HG03095 (cell line): ENCODE measurements around the gene ZNF536.

ENCODE experiments used
- ATAC-seq: cut with Tn5 transposase; IDR thresholded peaks from one replicate; pipeline ENCODE4 v1.9.1; 2021; ENCODE audit warnings: moderate library complexity; ENCODE audit not compliant: unreplicated experiment

Gene ZNF536

GRCh38 chr19:30361721-30362120 lies 10.5 kb upstream of the ZNF536 start:
- ATAC-seq, result no peak

- no peak for ATAC-seq
Measured at GRCh38 chr19:30362156-30362754, 9.9 kb upstream of the ZNF536 start.

GRCh38 chr19:30363073-30363472 lies 9.1 kb upstream of the ZNF536 start:
- no peak for ATAC-seq

- ATAC-seq, result no peak
Measured at GRCh38 chr19:30364866-30365800, 7.1 kb upstream of the ZNF536 start.

GRCh38 chr19:30366282-30366681 lies 5.9 kb upstream of the ZNF536 start:
- no peak for ATAC-seq

- no peak for ATAC-seq
Measured at GRCh38 chr19:30367006-30367405, 5.2 kb upstream of the ZNF536 start.

- ATAC-seq, result no peak
Measured at GRCh38 chr19:30367421-30367820, 4.8 kb upstream of the ZNF536 start.

- ATAC-seq, result no peak
Measured at GRCh38 chr19:30369833-30370232, 2.4 kb upstream of the ZNF536 start.

- ATAC-seq, result no peak
Measured at GRCh38 chr19:30371161-30371836, 885 bp upstream of the ZNF536 start.

GRCh38 chr19:30373593-30373992 lies 1.4 kb downstream of the ZNF536 start:
- no peak for ATAC-seq

- ATAC-seq, result no peak
Measured at GRCh38 chr19:30374539-30374864, 2.3 kb downstream of the ZNF536 start.

GRCh38 chr19:30374865-30375552 lies 2.8 kb downstream of the ZNF536 start:
- no peak for ATAC-seq

GRCh38 chr19:30375553-30376031 lies 3.4 kb downstream of the ZNF536 start:
- no peak for ATAC-seq

- ATAC-seq, result no peak
Measured at GRCh38 chr19:30376272-30376671, 4.1 kb downstream of the ZNF536 start.

- no peak for ATAC-seq
Measured at GRCh38 chr19:30376826-30377425, 4.7 kb downstream of the ZNF536 start.

- ATAC-seq, result no peak
Measured at GRCh38 chr19:30378701-30379100, 6.5 kb downstream of the ZNF536 start.

- ATAC-seq, result no peak
Measured at GRCh38 chr19:30379841-30380610, 7.8 kb downstream of the ZNF536 start.

- no peak for ATAC-seq
Measured at GRCh38 chr19:30381366-30381765, 9.2 kb downstream of the ZNF536 start.

GRCh38 chr19:30385174-30385573 lies 13.0 kb downstream of the ZNF536 start:
- ATAC-seq, result no peak

- ATAC-seq, result no peak
Measured at GRCh38 chr19:30385666-30386065, 13.5 kb downstream of the ZNF536 start.
